NCI-H146 treated with DMSO at 0.1 percent for 48 hours (cell line): Measurements from ENCODE around the gene BAG2.

Experiments used
- DNase-seq: peaks from one replicate; lab custom pipeline; 2025; ENCODE audit not compliant: unreplicated experiment; lab: John Stamatoyannopoulos, UW

BAG2 gene

GRCh38 chr6:57172136-57173055 lies at the start of gene BAG2:
BAG2 (plus strand) TSS chr6:57172326; CDS start chr6:57172698, 372 bp downstream.
- DNase-seq = peak; percentile 77

GRCh38 chr6:57123111-57123510 lies 49.0 kb upstream of the BAG2 start:
- no peak for DNase-seq

GRCh38 chr6:57127763-57128162 lies 44.4 kb upstream of the BAG2 start:
- DNase-seq = no peak

- no peak for DNase-seq
These were observed 41.4 kb upstream of the BAG2 start for GRCh38 chr6:57130661-57131177.

- DNase-seq = no peak
These were observed 37.2 kb upstream of the BAG2 start for GRCh38 chr6:57134954-57135353.

GRCh38 chr6:57135885-57136284 lies 36.2 kb upstream of the BAG2 start:
- DNase-seq = no peak

- DNase-seq = no peak
These were observed 34.8 kb upstream of the BAG2 start for GRCh38 chr6:57137350-57137749.

GRCh38 chr6:57138026-57138425 lies 34.1 kb upstream of the BAG2 start:
- DNase-seq = no peak

GRCh38 chr6:57141451-57142177 lies 30.5 kb upstream of the BAG2 start:
- DNase-seq = no peak

- DNase-seq = no peak
These were observed 30.0 kb upstream of the BAG2 start for GRCh38 chr6:57142178-57142525.

- no peak for DNase-seq
These were observed 28.4 kb upstream of the BAG2 start for GRCh38 chr6:57143690-57144089.

- no peak for DNase-seq
These were observed 24.7 kb upstream of the BAG2 start for GRCh38 chr6:57147401-57147800.

GRCh38 chr6:57147955-57148858 lies 23.9 kb upstream of the BAG2 start:
- no peak for DNase-seq

GRCh38 chr6:57158658-57159057 lies 13.5 kb upstream of the BAG2 start:
- no peak for DNase-seq

GRCh38 chr6:57159127-57159526 lies 13.0 kb upstream of the BAG2 start:
- no peak for DNase-seq

- DNase-seq = no peak
These were observed 10.1 kb upstream of the BAG2 start for GRCh38 chr6:57162028-57162427.

GRCh38 chr6:57162516-57162915 lies 9.6 kb upstream of the BAG2 start:
- no peak for DNase-seq

GRCh38 chr6:57163956-57164355 lies 8.2 kb upstream of the BAG2 start:
- no peak for DNase-seq

- no peak for DNase-seq
These were observed 7.0 kb upstream of the BAG2 start for GRCh38 chr6:57165080-57165479.

- DNase-seq = no peak
These were observed 1.1 kb downstream of the BAG2 start for GRCh38 chr6:57173056-57173885.
